ENCODE results near the gene DDX52. TPM values are rescaled to one million over a fixed set of nuclear protein-coding genes. Genes with fewer than 3 reads are reported as not detected.

Gene DDX52
- total and polyA plus RNA-seq, 2 experiments from 2014 or later: 23.5 to 26.7 TPM

- no peak overlapping the region for H3K4me3 ChIP-seq
- no peaks in the 10 kb centered on the region for H3K27me3 ChIP-seq (replicated peaks; ENCODE audit: insufficient read depth)
- 82 to 84% methylated on average over 6 of the region's 6 CpGs for WGBS, 2 experiments (ENCODE audit: low coverage in 1 of 2, low lambda C conversion rate in 2 of 2, missing lambda C conversion rate in 2 of 2)
- H3K36me3 ChIP-seq (ENCODE audit: low read depth): peaks cover 18% of the 10 kb centered on the region
- no peaks in the 10 kb centered on the region; the same call in 1 of the 2 replicates for H4K20me1 ChIP-seq (ENCODE audit: insufficient read depth)
- no peak for TF ChIP-seq EZH2 (IDR thresholded peaks at IDR 0.05; ENCODE audit: insufficient read depth, poor library complexity, severe bottlenecking)
- no peak for TF ChIP-seq EZH2phosphoT487 (IDR thresholded peaks at IDR 0.05; ENCODE audit: insufficient read depth, low read depth)
- 0 out of 2 replicates have a peak, but pooled peaks cover 6% of the 10 kb centered on the region for H3F3A ChIP-seq (ENCODE audit: insufficient read depth)
- no peaks in the 10 kb centered on the region for H3K9me2 ChIP-seq (ENCODE audit: insufficient read depth)
- H3K27ac ChIP-seq: no peak overlapping the region
- H3K4me2 ChIP-seq (ENCODE audit: unreplicated experiment): no peak overlapping the region
- H2AFZ ChIP-seq: no peak overlapping the region
- H3K4me1 ChIP-seq (ENCODE audit: insufficient read depth): no peaks in the 10 kb centered on the region
- peaks cover 58% of the 10 kb centered on the region for H3K79me2 ChIP-seq (ENCODE audit: insufficient read depth)
- no peak overlapping the region for H3K9ac ChIP-seq
- in situ Hi-C loops (cut with MboI): no loop called here
- H3K9me3 ChIP-seq (ENCODE audit: low read depth): no peaks in the 10 kb centered on the region
- DNase-seq: no peak
These were observed 51.0 kb downstream of the DDX52 start for GRCh38 chr17:37592291-37592690.

GRCh38 chr17:37585066-37585465 is 58.2 kb downstream of the DDX52 start:
- no peaks in the 10 kb centered on the region for H3K9me3 ChIP-seq (ENCODE audit: low read depth)
- H3K27ac ChIP-seq: no peak overlapping the region
- TF ChIP-seq EZH2 (IDR thresholded peaks at IDR 0.05; ENCODE audit: insufficient read depth, poor library complexity, severe bottlenecking) (no peak), EZH2phosphoT487 (IDR thresholded peaks at IDR 0.05; ENCODE audit: insufficient read depth, low read depth) (no peak)
- no peaks in the 10 kb centered on the region for H3K4me1 ChIP-seq (ENCODE audit: insufficient read depth)
- WGBS, 2 experiments (ENCODE audit: low coverage in 1 of 2, low lambda C conversion rate in 2 of 2, missing lambda C conversion rate in 2 of 2): 74 to 77% methylated on average over 3 of the region's 3 CpGs
- H3K9me2 ChIP-seq (ENCODE audit: insufficient read depth): no peaks in the 10 kb centered on the region
- peaks cover 30% of the 10 kb centered on the region for H3K79me2 ChIP-seq (ENCODE audit: insufficient read depth)
- DNase-seq: no peak
- H2AFZ ChIP-seq: no peak overlapping the region
- in situ Hi-C loops (cut with MboI): no loop called here
- no peaks in the 10 kb centered on the region for H3K27me3 ChIP-seq (replicated peaks; ENCODE audit: insufficient read depth)
- no peak overlapping the region for H3K9ac ChIP-seq
- no peaks in the 10 kb centered on the region; the same call in 1 of the 2 replicates for H4K20me1 ChIP-seq (ENCODE audit: insufficient read depth)
- no peak overlapping the region for H3K4me3 ChIP-seq
- no peak overlapping the region for H3K4me2 ChIP-seq (ENCODE audit: unreplicated experiment)
- peaks cover 33% of the 10 kb centered on the region for H3K36me3 ChIP-seq (ENCODE audit: low read depth)
- H3F3A ChIP-seq (ENCODE audit: insufficient read depth): no peaks in the 10 kb centered on the region

DNA sequence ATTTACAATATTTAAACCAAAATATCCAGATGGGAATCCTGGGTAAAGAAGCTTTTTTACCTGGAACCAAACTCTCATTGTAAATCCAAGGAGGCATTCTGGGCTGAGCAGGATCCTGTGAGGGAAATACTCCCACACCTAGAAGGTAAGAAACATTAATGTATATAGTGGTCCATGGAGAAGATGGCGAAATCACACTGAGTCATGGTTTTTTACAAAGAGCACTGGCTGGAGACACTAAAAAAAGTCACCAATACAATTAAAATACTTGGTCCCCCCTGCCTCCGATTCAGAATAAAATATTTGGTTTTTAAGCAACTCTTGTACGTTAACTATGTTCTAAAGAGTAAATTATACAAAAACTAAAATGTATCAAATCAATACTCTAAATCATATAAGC is 67.0 kb downstream of the DDX52 start:
- in situ Hi-C loops (cut with MboI): loop anchor here (10.0 kb wide), 1 partner anchor 59 kb away; no protein-coding TSS in a partner anchor
- no peaks in the 10 kb centered on the region for H4K20me1 ChIP-seq (ENCODE audit: insufficient read depth)
- no peak overlapping the region for H3K4me2 ChIP-seq (ENCODE audit: unreplicated experiment)
- peak; percentile 40 for DNase-seq
- no peaks in the 10 kb centered on the region for H3K9me3 ChIP-seq (ENCODE audit: low read depth)
- no peaks in the 10 kb centered on the region for H3F3A ChIP-seq (ENCODE audit: insufficient read depth)
- no peak overlapping the region for H3K27ac ChIP-seq
- H2AFZ ChIP-seq: no peak overlapping the region
- H3K9ac ChIP-seq: no peak overlapping the region
- H3K9me2 ChIP-seq (ENCODE audit: insufficient read depth): no peaks in the 10 kb centered on the region
- 83 to 90% methylated on average over 3 of the region's 3 CpGs for WGBS, 2 experiments (ENCODE audit: low coverage in 1 of 2, low lambda C conversion rate in 2 of 2, missing lambda C conversion rate in 2 of 2)
- no peaks in the 10 kb centered on the region for H3K4me1 ChIP-seq (ENCODE audit: insufficient read depth)
- no peaks in the 10 kb centered on the region for H3K79me2 ChIP-seq (ENCODE audit: insufficient read depth)
- peaks cover 28% of the 10 kb centered on the region; the same call in 1 of the 2 replicates for H3K36me3 ChIP-seq (ENCODE audit: low read depth)
- no peak overlapping the region for H3K4me3 ChIP-seq
- no peaks in the 10 kb centered on the region for H3K27me3 ChIP-seq (replicated peaks; ENCODE audit: insufficient read depth)
- TF ChIP-seq EZH2 (IDR thresholded peaks at IDR 0.05; ENCODE audit: insufficient read depth, poor library complexity, severe bottlenecking) (no peak), EZH2phosphoT487 (IDR thresholded peaks at IDR 0.05; ENCODE audit: insufficient read depth, low read depth) (no peak)

GRCh38 chr17:37574427-37574826 is 68.8 kb downstream of the DDX52 start:
- no peak overlapping the region for H3K4me3 ChIP-seq
- H3K4me1 ChIP-seq (ENCODE audit: insufficient read depth): no peaks in the 10 kb centered on the region
- no peaks in the 10 kb centered on the region for H3K27me3 ChIP-seq (replicated peaks; ENCODE audit: insufficient read depth)
- no peaks in the 10 kb centered on the region for H3K9me3 ChIP-seq (ENCODE audit: low read depth)
- in situ Hi-C loops (cut with MboI): loop anchor here (10.0 kb wide), 1 partner anchor 60 kb away; no protein-coding TSS in a partner anchor
- H3K27ac ChIP-seq: no peak overlapping the region
- no peaks in the 10 kb centered on the region for H3K79me2 ChIP-seq (ENCODE audit: insufficient read depth)
- H3F3A ChIP-seq (ENCODE audit: insufficient read depth): no peaks in the 10 kb centered on the region
- no peaks in the 10 kb centered on the region for H4K20me1 ChIP-seq (ENCODE audit: insufficient read depth)
- H2AFZ ChIP-seq: no peak overlapping the region
- 93 to 99% methylated on average over 2 of the region's 2 CpGs for WGBS, 2 experiments (ENCODE audit: low coverage in 1 of 2, low lambda C conversion rate in 2 of 2, missing lambda C conversion rate in 2 of 2)
- no peak for DNase-seq
- H3K9ac ChIP-seq: no peak overlapping the region
- TF ChIP-seq EZH2phosphoT487 (IDR thresholded peaks at IDR 0.05; ENCODE audit: insufficient read depth, low read depth) (no peak), EZH2 (IDR thresholded peaks at IDR 0.05; ENCODE audit: insufficient read depth, poor library complexity, severe bottlenecking) (no peak)
- no peak overlapping the region for H3K4me2 ChIP-seq (ENCODE audit: unreplicated experiment)
- H3K9me2 ChIP-seq (ENCODE audit: insufficient read depth): no peaks in the 10 kb centered on the region
- H3K36me3 ChIP-seq (ENCODE audit: low read depth): peaks cover 24% of the 10 kb centered on the region; the same call in 1 of the 2 replicates

All from GM23248 (cell line).